Stomach smooth muscle (tissue), 2 donors: ENCODE results near the gene RNF145.
"Not testable (repeated sequence)": the region's sequence is repeated elsewhere in the genome, so short reads cannot be mapped to it uniquely, and the experiment has no call there.

Experiments used
- H3K27ac ChIP-seq: one replicate; pipeline ENCODE4 v1.7.0; 2013; ENCODE audit warnings: mild to moderate bottlenecking, low read length, inconsistent platforms
- H3K27me3 ChIP-seq, 2 donors: one replicate each; pipeline ENCODE4 v1.7.0; 2013; ENCODE audit warnings: low read length in 2 of 2; ENCODE audit not compliant: insufficient read depth in 2 of 2, control insufficient read depth in 1 of 2
- H3K36me3 ChIP-seq, 2 donors: one replicate each; pipeline ENCODE4 v1.7.0; 2013; ENCODE audit warnings: low read length in 2 of 2; ENCODE audit not compliant: control insufficient read depth in 2 of 2, insufficient read depth in 2 of 2
- H3K4me1 ChIP-seq: one replicate; pipeline ENCODE4 v1.7.0; 2013; ENCODE audit warnings: low read length; ENCODE audit not compliant: control insufficient read depth, insufficient read depth
- H3K4me3 ChIP-seq, 2 donors: one replicate each; pipeline ENCODE4 v1.7.0; 2013; ENCODE audit warnings: low read length in 2 of 2
- H3K9ac ChIP-seq, 2 donors: one replicate each; pipeline ENCODE4 v1.7.0; 2013; ENCODE audit warnings: low read length in 2 of 2, mild to moderate bottlenecking in 1 of 2
- H3K9me3 ChIP-seq, 2 donors: one replicate each; pipeline ENCODE4 v1.7.0; 2013; ENCODE audit warnings: low read length in 2 of 2; ENCODE audit not compliant: control insufficient read depth in 2 of 2
- donor health status: healthy.
- donor health status: Pancreatic carcinoma.

RNF145 gene

DNA sequence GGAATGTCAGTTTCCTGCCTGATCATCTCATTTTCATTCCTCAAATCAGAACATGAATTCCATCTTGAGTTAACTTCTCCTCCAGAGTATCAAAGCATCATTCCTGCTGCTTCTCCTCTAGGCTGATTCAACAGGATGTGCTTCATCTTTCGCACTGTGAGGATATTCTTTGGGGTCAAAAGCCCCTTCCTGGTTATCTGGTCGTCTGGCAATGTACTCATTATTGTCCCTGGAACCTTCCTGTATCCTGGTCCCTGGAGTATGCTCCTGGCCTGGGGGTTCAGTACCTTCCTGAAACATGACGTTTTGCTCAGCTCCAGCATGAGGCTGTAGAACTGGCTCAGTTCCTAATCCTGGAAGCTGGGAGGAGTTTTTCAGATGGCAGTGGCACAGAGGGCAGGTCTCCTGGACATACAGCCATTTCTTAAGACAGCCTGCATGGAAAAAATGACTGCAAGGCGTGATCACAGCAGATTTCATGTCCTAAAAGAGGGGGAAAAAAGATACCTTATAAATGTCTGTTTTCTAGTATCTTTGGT lies 50.7 kb downstream of the RNF145 start:
- not testable (repeated sequence) for H3K4me1 ChIP-seq, H3K4me3 ChIP-seq, H3K27me3 ChIP-seq, H3K9me3 ChIP-seq, H3K27ac ChIP-seq, H3K9ac ChIP-seq
- H3K36me3 ChIP-seq, result peaks cover 20 to 29% of the 10 kb centered on the region in 2 donors

DNA sequence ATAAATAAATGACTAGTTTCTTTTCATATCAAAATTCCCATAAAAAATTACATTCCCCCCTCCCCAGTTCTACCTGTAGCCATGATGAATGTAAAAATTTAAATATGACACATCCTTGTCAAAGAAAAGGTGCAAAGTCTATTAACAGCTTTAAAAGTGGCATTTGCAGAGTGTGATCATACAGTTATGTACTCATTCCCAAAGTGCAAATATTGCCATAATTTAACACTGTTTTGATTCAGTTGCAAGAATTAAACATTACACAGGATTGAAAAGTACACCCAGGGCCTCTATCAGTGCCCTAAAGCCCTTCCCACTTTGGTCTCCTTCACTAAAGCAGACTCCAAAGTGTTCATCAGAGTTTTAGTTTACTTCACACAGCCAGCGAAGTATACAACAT lies 51.8 kb downstream of the RNF145 start:
- H3K9ac ChIP-seq, result no peak overlapping the region
- H3K4me3 ChIP-seq, result no peak overlapping the region
- no peak overlapping the region for H3K27ac ChIP-seq
- H3K9me3 ChIP-seq, result no peaks in the 10 kb centered on the region
- no peaks in the 10 kb centered on the region for H3K4me1 ChIP-seq
- no peaks in the 10 kb centered on the region for H3K27me3 ChIP-seq
- peaks cover 20 to 29% of the 10 kb centered on the region in 2 donors for H3K36me3 ChIP-seq

DNA sequence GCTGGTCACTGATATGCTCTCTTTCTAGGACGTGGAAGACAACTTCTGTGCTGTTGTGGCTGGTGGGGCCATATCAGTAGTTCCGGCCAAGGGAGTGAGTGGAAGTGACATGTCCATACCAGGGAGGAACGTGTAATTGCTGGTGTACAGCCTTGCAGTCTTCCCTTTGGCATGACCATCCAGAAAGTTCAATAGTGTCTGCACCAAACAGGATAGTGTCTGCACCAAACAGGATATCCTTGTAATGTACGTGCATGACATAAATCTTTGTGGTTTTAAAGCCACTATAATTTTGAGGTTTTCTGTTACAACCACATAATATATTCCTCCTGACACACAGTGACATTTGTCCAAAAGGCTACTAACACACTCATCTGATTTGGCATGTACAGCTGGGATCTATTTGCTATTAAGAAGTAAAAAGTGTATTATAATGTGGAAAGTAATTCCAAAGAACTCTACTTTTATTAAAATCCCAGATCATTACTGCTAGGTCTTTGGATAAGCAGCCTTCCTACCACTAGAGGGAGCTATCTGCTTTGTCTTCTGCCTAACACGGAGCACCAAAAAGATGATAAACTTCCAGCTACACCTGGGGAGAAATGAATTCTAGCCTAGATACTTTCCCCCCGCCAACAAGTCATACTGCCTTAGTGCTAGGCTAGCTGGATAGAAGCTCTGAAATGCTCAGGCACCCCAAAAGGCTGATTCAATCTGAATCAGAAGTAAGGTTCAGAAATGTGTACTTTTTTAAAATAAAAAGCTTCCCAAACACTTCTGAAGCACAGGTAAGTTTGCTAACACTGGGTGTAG lies 52.7 kb downstream of the RNF145 start:
- H3K36me3 ChIP-seq, result peaks cover 20 to 28% of the 10 kb centered on the region in 2 donors
- H3K27me3 ChIP-seq, result no peaks in the 10 kb centered on the region
- no peak overlapping the region for H3K4me3 ChIP-seq
- no peak overlapping the region for H3K27ac ChIP-seq
- no peaks in the 10 kb centered on the region for H3K9me3 ChIP-seq
- H3K9ac ChIP-seq, result no peak overlapping the region
- no peaks in the 10 kb centered on the region for H3K4me1 ChIP-seq

DNA sequence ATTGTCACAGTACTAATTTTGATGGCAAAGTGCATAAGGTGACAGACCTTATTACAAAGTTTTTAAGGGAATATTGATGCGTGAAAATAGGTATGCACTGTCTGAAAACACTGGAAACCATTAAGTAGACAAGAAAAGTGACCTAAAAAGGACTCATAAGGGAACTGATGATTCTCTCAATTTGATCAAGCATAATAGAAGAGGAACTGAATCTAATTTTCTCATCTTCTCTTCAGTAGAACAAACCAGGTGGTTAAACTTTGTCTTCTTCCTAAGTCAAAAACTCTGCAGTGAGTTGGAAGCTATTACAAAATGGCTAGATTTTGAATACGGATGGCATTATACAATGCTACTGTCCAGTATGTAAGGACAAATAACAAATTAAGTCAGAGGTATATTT lies 53.4 kb downstream of the RNF145 start:
- Histone ChIP-seq H3K36me3 (peaks cover 15 to 21% of the 10 kb centered on the region in 2 donors), H3K4me3 (no peak overlapping the region)

DNA sequence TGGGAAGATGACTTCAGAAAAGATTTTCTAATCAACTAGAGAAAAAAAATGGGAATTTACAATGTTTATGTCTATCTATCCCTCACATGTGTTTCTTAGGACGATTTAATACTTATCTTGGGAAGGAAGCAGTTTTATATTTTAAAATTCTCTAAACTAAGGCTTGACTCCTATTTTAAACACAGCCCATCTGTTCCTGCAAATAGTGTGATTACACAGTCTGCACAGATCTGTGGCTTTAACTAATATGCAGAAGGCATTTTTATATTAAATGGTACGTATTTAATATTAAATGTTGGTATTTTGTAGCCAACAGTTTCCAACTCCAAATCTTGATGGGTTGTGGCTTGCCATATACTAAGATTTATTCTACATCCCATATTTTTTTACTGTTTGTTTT lies 56.5 kb downstream of the RNF145 start:
- Histone ChIP-seq H3K9me3 (no peaks in the 10 kb centered on the region), H3K27me3 (no peaks in the 10 kb centered on the region), H3K4me1 (no peaks in the 10 kb centered on the region), H3K27ac (no peak overlapping the region), H3K36me3 (peaks cover 4 to 9% of the 10 kb centered on the region in 2 donors), H3K9ac (no peak overlapping the region), H3K4me3 (no peak overlapping the region)

More for the DNA sequence above, 53.4 kb downstream of the RNF145 start:
- Histone ChIP-seq H3K4me1 (no peaks in the 10 kb centered on the region), H3K27me3 (no peaks in the 10 kb centered on the region), H3K27ac (no peak overlapping the region), H3K9me3 (no peaks in the 10 kb centered on the region), H3K9ac (no peak overlapping the region)

DNA sequence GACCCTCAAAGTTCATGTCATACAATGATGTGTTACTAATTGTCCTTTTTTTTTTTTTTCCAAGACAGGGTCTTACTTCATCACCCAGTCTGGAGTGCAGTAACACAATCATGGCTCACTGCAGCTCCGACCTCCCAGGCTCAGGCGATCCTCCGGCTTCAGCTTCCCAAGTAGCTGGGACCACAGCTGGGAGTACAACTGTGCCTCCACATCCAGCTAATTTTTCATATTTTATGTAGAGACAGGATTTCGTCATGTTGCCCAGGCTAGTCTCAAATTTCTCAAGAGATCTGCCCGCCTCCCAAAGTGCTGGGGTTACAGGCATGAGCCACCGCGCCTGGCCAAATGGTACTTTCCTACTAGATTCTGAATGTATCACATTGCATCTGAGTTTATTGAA lies 60.3 kb downstream of the RNF145 start:
- no peak overlapping the region for H3K4me3 ChIP-seq
- no peaks in the 10 kb centered on the region for H3K27me3 ChIP-seq
- no peak overlapping the region for H3K27ac ChIP-seq
- H3K4me1 ChIP-seq, result no peaks in the 10 kb centered on the region
- H3K36me3 ChIP-seq, result no peaks in the 10 kb centered on the region
- no peaks in the 10 kb centered on the region for H3K9me3 ChIP-seq
- no peak overlapping the region for H3K9ac ChIP-seq

DNA sequence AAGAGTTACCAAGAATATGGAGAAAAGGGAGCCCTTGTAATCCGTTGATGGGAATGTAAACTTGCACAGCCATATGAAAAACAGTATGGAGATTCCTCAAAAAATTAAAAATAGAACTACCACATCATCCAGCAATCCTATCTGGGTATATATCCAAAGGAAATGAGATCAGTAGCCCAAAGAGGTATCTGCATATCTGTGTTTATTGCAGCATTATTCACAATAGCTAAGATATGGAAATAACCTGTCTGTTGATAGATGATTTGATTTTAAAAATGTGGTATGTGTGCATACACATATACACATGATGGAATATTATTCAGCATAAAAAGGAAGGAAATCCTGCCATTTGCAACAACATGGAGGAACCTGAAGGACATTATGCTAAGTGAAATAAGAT lies 61.4 kb downstream of the RNF145 start:
- Histone ChIP-seq H3K36me3 (no peaks in the 10 kb centered on the region), H3K9me3 (no peaks in the 10 kb centered on the region), H3K4me3 (no peak overlapping the region), H3K27me3 (no peaks in the 10 kb centered on the region), H3K4me1 (no peaks in the 10 kb centered on the region), H3K27ac (no peak overlapping the region), H3K9ac (no peak overlapping the region)

DNA sequence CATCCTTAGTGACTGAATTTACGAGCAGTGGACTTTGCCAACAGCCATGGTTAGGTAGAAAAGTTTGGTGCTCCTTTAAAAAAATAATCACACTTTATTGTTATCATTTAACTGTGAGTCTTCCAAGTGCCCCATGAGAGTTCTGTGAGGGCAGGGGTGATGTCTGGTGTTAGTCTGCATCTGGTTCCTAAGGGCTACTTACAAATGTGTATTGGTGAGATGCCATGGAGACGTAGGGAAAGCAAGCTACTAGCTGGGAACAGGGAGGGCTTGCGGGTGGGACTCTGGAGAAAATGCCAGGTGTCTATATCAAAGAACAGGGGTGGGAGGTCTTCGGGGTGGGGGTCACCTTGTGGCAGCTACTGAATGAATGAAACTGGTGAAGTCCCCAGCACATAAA lies 62.5 kb downstream of the RNF145 start:
- no peaks in the 10 kb centered on the region for H3K27me3 ChIP-seq
- no peaks in the 10 kb centered on the region for H3K36me3 ChIP-seq
- H3K4me1 ChIP-seq, result no peaks in the 10 kb centered on the region
- H3K27ac ChIP-seq, result no peak overlapping the region
- no peaks in the 10 kb centered on the region for H3K9me3 ChIP-seq
- no peak overlapping the region for H3K9ac ChIP-seq
- H3K4me3 ChIP-seq, result no peak overlapping the region

DNA sequence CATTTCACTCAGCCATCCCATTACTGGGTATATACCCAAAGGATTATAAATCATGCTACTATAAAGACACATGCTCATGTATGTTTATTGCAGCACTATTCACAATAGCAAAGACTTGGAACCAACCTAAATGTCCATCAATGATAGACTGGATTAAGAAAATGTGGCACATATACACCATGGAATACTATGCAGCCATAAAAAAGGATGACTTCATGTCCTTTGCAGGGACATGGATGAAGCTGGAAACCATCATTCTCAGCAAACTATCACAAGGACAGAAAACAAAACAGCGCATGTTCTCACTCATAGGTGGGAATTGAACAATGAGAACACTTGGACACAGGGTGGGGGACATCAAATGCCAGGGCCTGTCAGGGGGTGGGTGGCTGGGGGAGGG lies 64.2 kb downstream of the RNF145 start:
- H3K9ac ChIP-seq, H3K4me3 ChIP-seq, H3K27me3 ChIP-seq, H3K4me1 ChIP-seq, H3K27ac ChIP-seq, H3K9me3 ChIP-seq, H3K36me3 ChIP-seq: not testable (repeated sequence)

DNA sequence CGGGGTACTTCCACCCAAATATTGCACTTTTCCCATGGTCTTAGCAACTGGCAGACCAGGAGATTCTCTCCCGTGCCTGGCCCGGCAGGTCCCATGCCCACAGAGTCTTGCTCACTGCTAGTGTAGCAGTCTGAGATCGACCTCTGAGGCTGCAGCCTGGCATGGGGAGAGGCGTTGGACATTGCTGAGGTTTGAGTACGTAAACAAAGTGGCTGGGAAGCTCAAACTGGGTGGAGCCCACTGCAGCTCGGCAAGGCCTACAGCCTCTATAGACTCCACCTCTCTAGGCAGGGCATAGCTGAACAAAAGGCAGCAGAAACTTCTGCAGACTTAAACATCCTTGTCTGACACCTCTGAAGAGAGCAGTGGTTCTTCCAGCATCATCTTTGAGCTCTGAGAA lies 69.6 kb downstream of the RNF145 start:
- no peak overlapping the region for H3K27ac ChIP-seq
- no peaks in the 10 kb centered on the region for H3K9me3 ChIP-seq
- peaks cover 0 to 2% of the 10 kb centered on the region in 2 donors for H3K27me3 ChIP-seq
- no peak overlapping the region for H3K4me3 ChIP-seq
- no peaks in the 10 kb centered on the region for H3K36me3 ChIP-seq
- H3K4me1 ChIP-seq, result no peaks in the 10 kb centered on the region
- H3K9ac ChIP-seq, result no peak overlapping the region

DNA sequence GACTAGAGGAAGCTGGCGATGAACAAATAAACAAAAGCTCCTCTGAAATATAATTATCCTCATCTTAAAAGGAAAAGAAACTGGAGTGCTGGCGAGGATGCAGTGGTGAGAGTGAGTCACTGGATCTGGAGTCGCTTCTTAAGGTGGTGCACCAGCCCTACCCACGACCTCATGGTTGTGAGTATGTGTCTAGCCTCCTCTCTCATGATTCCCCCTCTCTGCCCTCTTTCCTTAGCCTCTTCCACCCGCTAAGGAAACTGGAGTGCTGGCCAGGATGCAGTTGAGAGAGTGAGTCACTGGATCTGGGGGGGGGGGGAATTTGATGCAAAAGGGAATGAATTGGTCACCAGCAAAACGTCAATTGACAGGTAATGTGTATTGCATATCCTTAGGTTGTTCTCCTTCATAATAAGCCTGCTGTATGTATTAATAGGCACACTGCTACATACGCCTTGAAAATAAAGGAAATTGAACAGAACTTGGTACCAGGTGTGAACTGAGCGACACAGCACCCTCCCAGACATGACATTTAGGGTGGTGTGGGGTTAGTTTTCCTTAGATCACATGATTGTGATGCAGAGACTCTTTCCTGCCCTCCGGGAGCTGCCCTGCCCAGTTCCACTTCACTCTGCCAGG lies 73.3 kb downstream of the RNF145 start:
- no peaks in the 10 kb centered on the region for H3K9me3 ChIP-seq
- H3K9ac ChIP-seq, result no peak overlapping the region
- no peaks in the 10 kb centered on the region for H3K36me3 ChIP-seq
- H3K27ac ChIP-seq, result no peak overlapping the region
- H3K4me3 ChIP-seq, result no peak overlapping the region
- no peaks in the 10 kb centered on the region for H3K4me1 ChIP-seq
- peaks cover 0 to 2% of the 10 kb centered on the region in 2 donors for H3K27me3 ChIP-seq
